Testis (tissue), 3 donors: ENCODE results near the gene SDSL. TPM values are rescaled to one million over a fixed set of nuclear protein-coding genes. Genes with fewer than 3 reads are reported as not detected.
A peak's percentile ranks its signal among the peaks of the same experiment; 100 is the strongest.

Experiments used
- DNase-seq: peaks from one replicate; pipeline ENCODE4 v3.0.0-alpha.2; 2019
- H3K27ac ChIP-seq, 2 donors: fragments of 200-600 bp; sonication (generic); one replicate each; pipeline ENCODE4 v1.5.1; 2019
- H3K27me3 ChIP-seq: fragments of 200-600 bp; sonication (generic); one replicate; pipeline ENCODE4 v1.5.1; 2019
- H3K36me3 ChIP-seq: fragments of 200-600 bp; sonication (generic); one replicate; pipeline ENCODE4 v1.5.1; 2017; ENCODE audit warnings: low read depth; ENCODE audit errors: missing control alignments
- H3K4me1 ChIP-seq: fragments of 200-600 bp; sonication (generic); one replicate; pipeline ENCODE4 v1.5.1; 2019
- H3K4me3 ChIP-seq, 2 donors: fragments of 200-600 bp; sonication (generic); one replicate each; pipeline ENCODE4 v1.5.1; 2017 to 2019
- H3K9me3 ChIP-seq: fragments of 200-600 bp; sonication (generic); one replicate; pipeline ENCODE4 v1.5.1; 2017
- POLR2A ChIP-seq: fragments of 450-650 bp; IDR thresholded peaks from one replicate; pipeline ENCODE4 v1.6.1; 2017; ENCODE audit warnings: antibody characterized with exemption, mild to moderate bottlenecking, moderate library complexity
- WGBS, 2 donors: methylation state at CpG; one replicate each; pipeline ENCODE4 v1.1.5; 2018; 5-methylcytosine and 5-hydroxymethylcytosine counted together
- intact Hi-C: fragments of 100-400 bp; cut with DNase I; formaldehyde crosslinking; loops from one replicate; pipeline ENCODE4 v1.15.1; 2023; ENCODE audit warnings: low total_unique reads
- polyA plus RNA-seq: library from polyadenylated mRNA; stranded (reverse); fragments of 350-450 nt; fragmentation: Illumina TruSeq; extraction: RNeasy Lipid Tissue Mini Kit (QIAGEN cat#74804); gene quantifications from one replicate; pipeline ENCODE4 v1.2.3, GENCODE V29; 2014; ENCODE audit warnings: low read depth, low replicate concordance; ENCODE audit not compliant: insufficient read depth
- total RNA-seq, 2 donors: library from RNA; depleted of rRNA; stranded (reverse); fragments of >200 nt; gene quantifications; one replicate each; pipeline ENCODE4 v1.2.3, GENCODE V29; 2016
- TF ChIP-seq, protein P1 (sequence below), 3 experiments: fragments of 450-650 bp in 2 of 3; fragments of 200-600 bp in 1 of 3; sonication (generic) in 1 of 3; IDR thresholded peaks; one replicate each; pipeline ENCODE4 v1.5.1; 2016 to 2019; ENCODE audit warnings: antibody characterized with exemption in 3 of 3, mild to moderate bottlenecking in 2 of 3, moderate library complexity in 1 of 3

The SDSL gene
- total and polyA plus RNA-seq, 3 donors from 2014 or later: 15.9 to 25.2 (median 16.3) TPM

DNA sequence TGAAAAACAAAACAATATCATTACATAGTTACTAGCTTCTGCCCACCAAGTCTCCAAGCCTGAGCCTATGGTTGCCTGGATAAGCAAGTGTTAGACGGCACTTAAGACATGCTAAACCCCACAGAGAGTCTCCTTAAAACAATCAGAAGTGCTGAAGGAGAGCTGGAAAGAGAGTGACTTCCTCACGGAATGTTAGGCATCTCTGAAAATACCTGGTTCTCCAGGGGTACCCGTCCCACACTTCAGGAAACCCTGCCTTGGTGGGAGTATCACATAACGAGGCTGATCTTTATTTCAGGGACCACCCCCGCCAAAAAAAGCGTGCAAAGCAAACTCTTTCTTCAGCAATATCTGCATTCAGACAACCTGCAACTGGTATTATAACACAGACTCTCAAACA is 31.1 kb downstream of the SDSL start:
- Histone ChIP-seq H3K36me3 (no peaks in the 10 kb centered on the region), H3K27ac (no peak overlapping the region), H3K9me3 (no peaks in the 10 kb centered on the region), H3K4me3 (no peak overlapping the region), H3K27me3 (no peaks in the 10 kb centered on the region), H3K4me1 (no peaks in the 10 kb centered on the region)
- WGBS, 2 donors: 24 to 33% methylated on average over 6 of the region's 6 CpGs
- TF ChIP-seq POLR2A: no peak
- TF ChIP-seq, protein P1, sequence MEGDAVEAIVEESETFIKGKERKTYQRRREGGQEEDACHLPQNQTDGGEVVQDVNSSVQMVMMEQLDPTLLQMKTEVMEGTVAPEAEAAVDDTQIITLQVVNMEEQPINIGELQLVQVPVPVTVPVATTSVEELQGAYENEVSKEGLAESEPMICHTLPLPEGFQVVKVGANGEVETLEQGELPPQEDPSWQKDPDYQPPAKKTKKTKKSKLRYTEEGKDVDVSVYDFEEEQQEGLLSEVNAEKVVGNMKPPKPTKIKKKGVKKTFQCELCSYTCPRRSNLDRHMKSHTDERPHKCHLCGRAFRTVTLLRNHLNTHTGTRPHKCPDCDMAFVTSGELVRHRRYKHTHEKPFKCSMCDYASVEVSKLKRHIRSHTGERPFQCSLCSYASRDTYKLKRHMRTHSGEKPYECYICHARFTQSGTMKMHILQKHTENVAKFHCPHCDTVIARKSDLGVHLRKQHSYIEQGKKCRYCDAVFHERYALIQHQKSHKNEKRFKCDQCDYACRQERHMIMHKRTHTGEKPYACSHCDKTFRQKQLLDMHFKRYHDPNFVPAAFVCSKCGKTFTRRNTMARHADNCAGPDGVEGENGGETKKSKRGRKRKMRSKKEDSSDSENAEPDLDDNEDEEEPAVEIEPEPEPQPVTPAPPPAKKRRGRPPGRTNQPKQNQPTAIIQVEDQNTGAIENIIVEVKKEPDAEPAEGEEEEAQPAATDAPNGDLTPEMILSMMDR (IDR thresholded peaks at IDR 0.05): no peak
- intact Hi-C loops: no loop called here
- peak; percentile 40 for DNase-seq

DNA sequence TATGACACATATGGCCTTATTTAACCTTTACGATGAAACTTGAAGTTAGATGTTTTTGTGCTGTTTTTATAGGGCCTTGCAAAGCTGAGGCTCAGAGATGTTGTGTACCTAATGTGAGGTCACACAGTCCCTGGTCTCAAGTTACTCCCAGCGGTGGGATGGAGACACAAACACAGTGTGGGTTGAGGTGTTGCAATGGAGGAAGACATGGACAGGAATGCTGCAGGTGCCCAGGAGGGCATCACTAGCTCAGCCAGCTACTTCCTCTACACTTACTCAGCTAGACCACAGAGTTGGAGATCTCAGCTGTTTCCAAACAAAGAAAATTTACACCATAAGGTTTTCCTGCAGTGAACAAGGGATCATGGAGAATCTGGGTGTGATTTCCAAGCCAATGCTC is 34.0 kb downstream of the SDSL start:
- Histone ChIP-seq H3K27ac (no peak overlapping the region), H3K4me3 (no peak overlapping the region), H3K4me1 (no peaks in the 10 kb centered on the region), H3K9me3 (no peaks in the 10 kb centered on the region), H3K27me3 (no peaks in the 10 kb centered on the region), H3K36me3 (no peaks in the 10 kb centered on the region)
- intact Hi-C loops: no loop called here
- 83 to 92% methylated on average over 2 of the region's 2 CpGs for WGBS, 2 donors
- DNase-seq: no peak
- TF ChIP-seq, protein P1 (IDR thresholded peaks at IDR 0.05): no peak
- no peak for TF ChIP-seq POLR2A

DNA sequence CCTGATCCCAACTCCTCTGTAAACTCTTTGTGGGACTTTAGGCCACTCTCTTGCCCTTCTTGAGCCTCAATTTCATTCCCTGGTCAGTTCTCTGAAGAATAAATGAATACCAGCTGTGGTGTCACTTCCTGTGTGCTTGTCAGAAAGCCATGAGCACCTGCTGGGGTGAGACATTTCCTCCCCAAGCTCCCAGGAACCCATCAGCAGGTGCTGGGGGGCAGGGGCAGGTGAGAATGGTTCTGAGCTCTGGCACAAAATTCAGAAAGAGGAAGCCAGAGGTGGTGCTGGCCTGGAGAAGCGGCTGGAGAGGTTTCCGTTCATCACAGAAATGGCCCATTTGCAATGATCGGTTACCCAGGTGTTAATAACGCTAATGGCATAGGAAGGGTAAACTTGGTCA is 34.6 kb downstream of the SDSL start:
- no peak for DNase-seq
- no peaks in the 10 kb centered on the region for H3K9me3 ChIP-seq
- intact Hi-C loops: no loop called here
- no peak for TF ChIP-seq POLR2A
- TF ChIP-seq, protein P1 (IDR thresholded peaks at IDR 0.05): no peak
- no peaks in the 10 kb centered on the region for H3K4me1 ChIP-seq
- 74 to 75% methylated on average over 4 of the region's 4 CpGs for WGBS, 2 donors
- no peak overlapping the region for H3K27ac ChIP-seq
- no peak overlapping the region for H3K4me3 ChIP-seq
- H3K27me3 ChIP-seq: no peaks in the 10 kb centered on the region
- no peaks in the 10 kb centered on the region for H3K36me3 ChIP-seq

DNA sequence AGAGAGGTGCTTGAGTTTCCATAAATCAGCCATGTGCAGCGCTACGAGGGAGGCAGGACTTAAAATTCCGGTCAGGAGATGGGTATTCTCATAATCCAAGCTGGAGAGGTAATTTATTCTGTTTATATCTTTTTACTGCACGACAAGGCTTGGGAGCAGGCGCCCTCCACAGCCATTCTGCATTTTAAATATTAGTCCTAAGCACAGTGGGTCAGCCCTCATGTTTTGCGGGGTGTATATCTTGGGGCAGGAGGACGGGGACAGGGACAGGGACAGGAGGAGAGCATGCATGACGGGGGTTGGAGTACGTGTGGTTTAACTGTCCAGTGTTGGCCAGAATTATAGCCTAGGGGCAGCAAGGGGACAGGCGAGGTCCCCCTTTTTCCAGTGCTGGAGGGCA is 35.0 kb downstream of the SDSL start:
- H3K36me3 ChIP-seq: no peaks in the 10 kb centered on the region
- WGBS, 2 donors: 45 to 51% methylated on average over 10 of the region's 10 CpGs
- H3K4me1 ChIP-seq: no peaks in the 10 kb centered on the region
- no peak overlapping the region for H3K4me3 ChIP-seq
- intact Hi-C loops: no loop called here
- no peak overlapping the region for H3K27ac ChIP-seq
- no peaks in the 10 kb centered on the region for H3K9me3 ChIP-seq
- H3K27me3 ChIP-seq: no peaks in the 10 kb centered on the region
- no peak for DNase-seq
- TF ChIP-seq, protein P1 (IDR thresholded peaks at IDR 0.05): no peak
- TF ChIP-seq POLR2A: no peak

DNA sequence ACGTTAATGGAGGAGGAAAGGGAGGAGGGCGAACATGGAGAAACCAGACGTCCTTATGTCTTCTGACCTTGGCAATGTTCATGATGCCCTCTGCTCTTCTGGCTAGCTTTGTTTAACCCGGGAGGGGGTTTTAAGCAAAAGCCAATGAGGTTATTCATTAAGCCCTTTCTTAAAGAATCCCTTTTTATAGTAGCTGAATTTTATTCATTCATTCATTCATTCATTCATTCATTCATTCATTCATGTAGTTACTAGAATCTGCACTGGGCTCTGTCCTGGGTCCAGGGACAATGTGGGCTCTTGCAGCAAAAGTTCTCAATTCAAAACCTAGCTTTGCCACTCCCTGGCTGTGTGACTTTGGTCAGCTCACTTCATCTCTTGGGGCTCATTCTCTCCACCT is 35.5 kb downstream of the SDSL start:
- 28 to 33% methylated on average over 4 of the region's 4 CpGs for WGBS, 2 donors
- Histone ChIP-seq H3K27me3 (no peaks in the 10 kb centered on the region), H3K4me1 (peaks cover 1% of the 10 kb centered on the region), H3K4me3 (no peak overlapping the region), H3K9me3 (no peaks in the 10 kb centered on the region), H3K36me3 (no peaks in the 10 kb centered on the region), H3K27ac (no peak overlapping the region)
- no peak for DNase-seq
- TF ChIP-seq, protein P1 (IDR thresholded peaks at IDR 0.05): no peak
- TF ChIP-seq POLR2A: no peak
- intact Hi-C loops: no loop called here
